Activated CD8-positive, alpha-beta T cell treated with anti-CD3 and anti-CD28 coated beads for 36 hours (primary cell): ENCODE results near the gene UBE2H. TPM values are rescaled to one million over a fixed set of nuclear protein-coding genes. Genes with fewer than 3 reads are reported as not detected.
"Not testable (repeated sequence)": the region's sequence is repeated elsewhere in the genome, so short reads cannot be mapped to it uniquely, and the experiment has no call there.

Experiments
- ATAC-seq: fragments of 200-7000 bp; cut with Tn5 transposase; one replicate; pipeline ENCODE4 v1.10.0; 2021; ENCODE audit warnings: mild to moderate bottlenecking, moderate library complexity
- CTCF ChIA-PET: fragments of 350-600 bp; sonication (Branson Sonifier 250); formaldehyde crosslinking; loops from one replicate; lab custom pipeline; 2021; ENCODE audit warnings: antibody characterized with exemption; lab: Charles Lee
- POLR2A ChIA-PET: fragments of 350-600 bp; sonication (Branson Sonifier 250); formaldehyde crosslinking; loops from one replicate; lab custom pipeline; 2021; ENCODE audit warnings: antibody characterized with exemption; lab: Charles Lee
- DNase-seq: peaks from one replicate; pipeline ENCODE4 v3.0.0-alpha.2; 2020
- H3K27ac Mint-ChIP-seq: one replicate; pipeline ENCODE4 v1.8.0; 2021; ENCODE audit warnings: mild to moderate bottlenecking, mixed read lengths
- H3K27me3 Mint-ChIP-seq: one replicate; pipeline ENCODE4 v1.8.0; 2021; ENCODE audit warnings: mixed read lengths
- H3K36me3 Mint-ChIP-seq: one replicate; pipeline ENCODE4 v1.8.0; 2021; ENCODE audit warnings: low read depth, mixed read lengths
- H3K4me1 Mint-ChIP-seq: one replicate; pipeline ENCODE4 v1.8.0; 2021; ENCODE audit warnings: low read depth, mixed read lengths
- H3K4me3 Mint-ChIP-seq: one replicate; pipeline ENCODE4 v1.8.0; 2021; ENCODE audit warnings: mild to moderate bottlenecking, moderate library complexity, mixed read lengths
- H3K9me3 Mint-ChIP-seq: one replicate; pipeline ENCODE4 v1.8.0; 2021; ENCODE audit warnings: mixed read lengths
- intact Hi-C: fragments of 100-400 bp; cut with micrococcal nuclease; formaldehyde crosslinking; loops from one replicate; pipeline ENCODE4 v1.10.0; 2022
- total RNA-seq, 2 experiments: library from RNA; stranded (reverse); gene quantifications; one replicate each; pipeline ENCODE4 v1.2.3, GENCODE V29; 2021
- TF ChIP-seq, protein P1 (sequence below): fragments of 200-600 bp; IDR thresholded peaks from one replicate; pipeline ENCODE4 v1.8.0; 2022; ENCODE audit warnings: antibody characterized with exemption, mild to moderate bottlenecking

Gene UBE2H
- total RNA-seq, 2 experiments from 2014 or later = 22.4 to 22.6 TPM

DNA sequence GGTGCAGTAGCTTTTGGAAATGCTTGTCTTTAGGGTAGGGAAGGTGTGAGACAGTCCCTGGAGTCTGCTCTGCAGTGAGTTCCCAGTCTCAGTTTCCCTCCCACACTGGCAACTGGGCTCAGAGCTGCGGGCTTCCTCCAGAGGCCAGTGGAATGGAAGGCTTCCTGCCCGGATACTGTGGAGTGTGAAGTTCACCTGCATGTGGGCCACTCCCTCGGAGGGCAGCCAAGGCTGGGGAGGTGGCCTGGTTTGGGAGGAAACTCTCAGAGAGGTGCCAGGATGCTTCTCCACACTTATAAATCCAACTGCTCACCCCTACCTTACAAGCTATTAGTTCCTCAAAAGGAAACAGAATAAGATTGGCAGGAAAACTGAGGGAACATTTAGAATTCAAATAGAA, 18.1 kb upstream of the UBE2H start:
- CTCF ChIA-PET = no interaction called here
- DNase-seq (no peak), ATAC-seq (no peak)
- POLR2A ChIA-PET = no interaction called here
- no peak overlapping the region for H3K4me3 Mint-ChIP-seq
- no peaks in the 10 kb centered on the region for H3K4me1 Mint-ChIP-seq
- TF ChIP-seq, protein P1, sequence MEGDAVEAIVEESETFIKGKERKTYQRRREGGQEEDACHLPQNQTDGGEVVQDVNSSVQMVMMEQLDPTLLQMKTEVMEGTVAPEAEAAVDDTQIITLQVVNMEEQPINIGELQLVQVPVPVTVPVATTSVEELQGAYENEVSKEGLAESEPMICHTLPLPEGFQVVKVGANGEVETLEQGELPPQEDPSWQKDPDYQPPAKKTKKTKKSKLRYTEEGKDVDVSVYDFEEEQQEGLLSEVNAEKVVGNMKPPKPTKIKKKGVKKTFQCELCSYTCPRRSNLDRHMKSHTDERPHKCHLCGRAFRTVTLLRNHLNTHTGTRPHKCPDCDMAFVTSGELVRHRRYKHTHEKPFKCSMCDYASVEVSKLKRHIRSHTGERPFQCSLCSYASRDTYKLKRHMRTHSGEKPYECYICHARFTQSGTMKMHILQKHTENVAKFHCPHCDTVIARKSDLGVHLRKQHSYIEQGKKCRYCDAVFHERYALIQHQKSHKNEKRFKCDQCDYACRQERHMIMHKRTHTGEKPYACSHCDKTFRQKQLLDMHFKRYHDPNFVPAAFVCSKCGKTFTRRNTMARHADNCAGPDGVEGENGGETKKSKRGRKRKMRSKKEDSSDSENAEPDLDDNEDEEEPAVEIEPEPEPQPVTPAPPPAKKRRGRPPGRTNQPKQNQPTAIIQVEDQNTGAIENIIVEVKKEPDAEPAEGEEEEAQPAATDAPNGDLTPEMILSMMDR = no peak
- H3K9me3 Mint-ChIP-seq = no peaks in the 10 kb centered on the region
- H3K27me3 Mint-ChIP-seq = no peaks in the 10 kb centered on the region
- no peaks in the 10 kb centered on the region for H3K36me3 Mint-ChIP-seq
- intact Hi-C loops = no loop called here
- no peak overlapping the region for H3K27ac Mint-ChIP-seq

DNA sequence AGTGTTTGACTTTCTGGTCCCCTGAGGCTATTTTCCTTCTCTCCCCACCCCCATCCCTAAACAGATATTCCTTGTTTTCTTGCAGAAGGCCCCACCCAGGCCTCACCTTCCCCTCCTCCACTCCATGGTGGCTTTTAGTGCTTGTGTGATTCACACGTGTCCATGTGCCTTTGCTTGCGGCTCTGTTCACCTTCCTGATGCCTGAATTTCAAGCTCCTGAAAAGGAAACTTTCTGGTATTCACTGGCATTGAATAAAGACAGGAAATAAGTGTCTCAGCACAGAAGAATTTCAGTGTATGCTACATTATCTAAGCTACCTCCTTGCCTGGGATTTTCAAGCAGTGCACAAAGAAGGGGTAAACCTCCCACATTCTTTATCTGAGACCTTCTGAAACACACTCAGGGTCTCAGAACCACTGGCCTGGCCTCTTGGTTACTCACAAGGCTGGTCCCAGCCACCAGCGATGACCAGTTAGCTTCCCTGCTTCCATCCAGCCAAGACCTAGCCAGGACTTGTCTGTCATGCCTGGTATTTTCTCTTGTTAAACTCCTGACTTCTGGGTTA, 17.2 kb upstream of the UBE2H start:
- CTCF ChIA-PET = no interaction called here
- POLR2A ChIA-PET = no interaction called here

DNA sequence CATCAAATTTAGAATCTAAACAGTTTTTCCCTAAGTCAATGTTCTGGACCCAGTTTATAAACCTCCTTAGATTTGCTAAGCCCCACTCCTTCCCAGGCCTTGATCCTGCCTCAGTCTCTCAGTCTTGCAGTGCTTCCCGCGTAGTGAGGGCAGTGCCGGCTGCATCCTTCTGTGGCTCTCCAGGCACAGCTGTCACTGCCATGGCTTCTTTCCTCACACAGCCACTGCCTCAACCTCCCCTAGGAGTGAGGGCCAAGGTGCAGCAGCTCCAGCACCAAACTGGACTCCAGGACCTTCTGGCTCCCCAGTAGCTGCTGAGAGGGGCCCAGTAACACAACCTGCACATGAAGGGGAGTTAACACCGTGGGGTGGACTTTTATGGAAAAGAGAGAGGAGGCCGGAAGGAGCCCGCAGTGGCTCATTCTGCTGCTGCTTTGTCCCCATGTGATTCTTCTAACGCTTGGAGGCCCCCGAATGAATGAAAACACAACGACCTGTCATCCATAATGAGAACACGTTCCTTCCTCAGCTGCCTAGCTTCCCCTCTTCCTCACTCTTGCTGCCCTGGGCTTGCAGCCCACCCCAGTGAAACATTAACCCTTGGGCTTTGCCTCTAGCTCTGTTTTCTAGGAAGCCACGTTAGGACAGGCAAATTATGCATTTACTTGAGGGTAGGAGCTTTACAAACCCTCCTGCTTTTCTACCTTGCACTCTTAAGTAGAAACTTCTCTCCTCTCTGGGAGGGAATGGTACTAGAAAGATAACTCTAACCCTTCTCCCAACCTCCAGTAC, 16.0 kb upstream of the UBE2H start:
- H3K9me3 Mint-ChIP-seq = no peaks in the 10 kb centered on the region
- no peaks in the 10 kb centered on the region for H3K4me1 Mint-ChIP-seq
- H3K27ac Mint-ChIP-seq = no peak overlapping the region
- intact Hi-C loops = no loop called here
- no peak overlapping the region for H3K4me3 Mint-ChIP-seq
- ATAC-seq (no peak), DNase-seq (no peak)
- ChIA-PET CTCF (no interaction called here), POLR2A (no interaction called here)
- TF ChIP-seq, protein P1 = no peak
- H3K36me3 Mint-ChIP-seq = no peaks in the 10 kb centered on the region
- no peaks in the 10 kb centered on the region for H3K27me3 Mint-ChIP-seq

More for the DNA sequence above, 17.2 kb upstream of the UBE2H start:
- DNase-seq (no peak), ATAC-seq (no peak)
- Mint-ChIP-seq H3K27ac (no peak overlapping the region), H3K27me3 (no peaks in the 10 kb centered on the region), H3K4me3 (no peak overlapping the region), H3K36me3 (no peaks in the 10 kb centered on the region), H3K4me1 (no peaks in the 10 kb centered on the region), H3K9me3 (no peaks in the 10 kb centered on the region)
- intact Hi-C loops = no loop called here
- TF ChIP-seq, protein P1 = no peak

DNA sequence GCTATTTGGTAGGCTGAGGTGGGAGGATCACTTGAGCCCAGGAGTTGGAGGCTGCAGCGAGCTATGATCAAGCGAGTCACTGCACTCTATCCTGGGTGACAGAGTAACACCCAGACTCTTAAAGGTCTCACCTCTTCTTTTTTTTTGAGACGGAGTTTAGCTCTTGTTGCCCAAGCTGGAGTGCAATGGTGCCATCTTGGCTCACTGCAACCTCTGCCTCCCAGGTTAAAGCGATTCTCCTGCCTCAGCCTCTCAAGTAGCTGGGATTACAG, 7.4 kb upstream of the UBE2H start:
- CTCF ChIA-PET = interaction anchor here (1.4 kb wide), 1 partner anchor 11 kb away, joined by 3 read pairs; no protein-coding TSS in a partner anchor
- H3K4me3 Mint-ChIP-seq, POLR2A ChIA-PET, DNase-seq, H3K27ac Mint-ChIP-seq, H3K36me3 Mint-ChIP-seq, intact Hi-C loops, H3K27me3 Mint-ChIP-seq, ATAC-seq, H3K4me1 Mint-ChIP-seq, H3K9me3 Mint-ChIP-seq: not testable (repeated sequence)

DNA sequence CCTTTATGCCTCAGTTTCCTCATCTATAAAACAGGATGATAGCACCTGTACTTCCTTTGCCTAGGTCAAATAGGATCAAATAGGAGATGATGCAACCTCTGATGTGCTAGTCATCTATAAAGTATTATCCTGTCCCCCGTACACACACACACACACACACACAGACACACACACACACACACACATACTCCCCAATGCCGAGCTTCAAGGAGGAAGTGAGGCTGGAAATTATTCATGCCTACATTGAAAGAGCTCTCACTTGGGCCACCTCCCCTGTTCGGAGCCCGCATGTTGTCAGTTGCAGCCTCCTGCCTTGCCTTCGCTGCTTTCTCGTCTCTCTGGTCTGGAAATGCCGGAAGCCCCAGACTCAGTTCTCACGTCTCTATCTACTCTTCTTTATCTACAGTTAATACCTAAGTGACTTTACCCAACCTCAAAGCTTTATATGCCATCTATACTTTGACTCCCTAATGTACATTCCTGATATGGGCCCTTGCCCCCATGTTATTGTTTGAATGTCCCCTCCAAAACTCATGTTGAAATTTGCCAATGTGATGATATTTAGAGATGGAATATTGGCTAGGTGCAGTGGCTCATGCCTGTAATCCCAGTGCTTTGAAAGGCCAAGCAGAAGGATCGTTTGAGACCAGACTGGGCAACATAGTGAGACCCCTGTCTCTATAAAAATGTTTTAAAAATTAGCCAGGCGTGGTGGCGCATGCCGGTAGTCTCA, 6.9 kb upstream of the UBE2H start:
- CTCF ChIA-PET = interaction anchor here (1.0 to 1.6 kb wide), 4 partner anchors 10 to 135 kb away, joined by 3 to 4 read pairs (median 3); no protein-coding TSS in a partner anchor
- Mint-ChIP-seq H3K27ac (no peak overlapping the region), H3K27me3 (no peaks in the 10 kb centered on the region), H3K4me3 (no peak overlapping the region), H3K36me3 (no peaks in the 10 kb centered on the region), H3K9me3 (no peaks in the 10 kb centered on the region), H3K4me1 (peaks cover 4% of the 10 kb centered on the region)
- POLR2A ChIA-PET = no interaction called here
- intact Hi-C loops = no loop called here
- TF ChIP-seq, protein P1 = no peak
- no peak for DNase-seq
- no peak for ATAC-seq
